Measurements from ENCODE around the gene TNIP2. TPM values are rescaled to one million over a fixed set of nuclear protein-coding genes. Genes with fewer than 3 reads are reported as not detected.

TNIP2 gene
- total RNA-seq, 1 experiment from 2014 or later = 31.9 TPM

GRCh38 chr4:2797545-2798305 is 41.6 kb upstream of the TNIP2 start:
- no peak for TF ChIP-seq EZH2 (IDR thresholded peaks at IDR 0.05; ENCODE audit: borderline replicate concordance, low read depth, low read length, poor library complexity, severe bottlenecking)
- TF ChIP-seq CTCF (conservative IDR thresholded peaks at IDR 0.05; ENCODE audit: low read depth, low read length) = no peak
- DNase-seq (ENCODE audit: low spot score) = no peak
- intact Hi-C loops (cut with micrococcal nuclease; ENCODE audit: unreplicated experiment) = no loop called here
- POLR2A ChIA-PET (ENCODE audit: low non-redundant PET) = no interaction called here
- H3K4me3 ChIP-seq (ENCODE audit: low read depth, low read length, poor library complexity, severe bottlenecking) = no peak overlapping the region
- no peaks in the 10 kb centered on the region for H3K9me3 ChIP-seq (ENCODE audit: low read depth, low read length, poor library complexity, severe bottlenecking)
- CTCF ChIA-PET = no interaction called here
- H3K36me3 ChIP-seq (ENCODE audit: insufficient read depth, low read length, poor library complexity, severe bottlenecking) = no peaks in the 10 kb centered on the region
- no peaks in the 10 kb centered on the region for H3K27me3 ChIP-seq (replicated peaks; ENCODE audit: insufficient read depth, low read depth, low read length, poor library complexity)
- no TSS peak for BruUV-seq (replicated peaks)
- peaks cover 26% of the 10 kb centered on the region for H3K4me1 ChIP-seq (ENCODE audit: insufficient read depth, low read length, poor library complexity, severe bottlenecking)
- no peak overlapping the region for H3K27ac ChIP-seq (ENCODE audit: low read depth, low read length, poor library complexity, severe bottlenecking)

- Histone ChIP-seq H3K9me3 (ENCODE audit: low read depth, low read length, poor library complexity, severe bottlenecking) (no peaks in the 10 kb centered on the region), H3K27me3 (replicated peaks; ENCODE audit: insufficient read depth, low read depth, low read length, poor library complexity) (no peaks in the 10 kb centered on the region), H3K4me3 (ENCODE audit: low read depth, low read length, poor library complexity, severe bottlenecking) (no peak overlapping the region), H3K4me1 (ENCODE audit: insufficient read depth, low read length, poor library complexity, severe bottlenecking) (peaks cover 26% of the 10 kb centered on the region), H3K36me3 (ENCODE audit: insufficient read depth, low read length, poor library complexity, severe bottlenecking) (no peaks in the 10 kb centered on the region), H3K27ac (ENCODE audit: low read depth, low read length, poor library complexity, severe bottlenecking) (no peak overlapping the region)
- DNase-seq (ENCODE audit: low spot score) = no peak
- CTCF ChIA-PET = no interaction called here
- BruUV-seq (replicated peaks) = no TSS peak
- intact Hi-C loops (cut with micrococcal nuclease; ENCODE audit: unreplicated experiment) = no loop called here
- no peak for TF ChIP-seq EZH2 (IDR thresholded peaks at IDR 0.05; ENCODE audit: borderline replicate concordance, low read depth, low read length, poor library complexity, severe bottlenecking)
- no peak for TF ChIP-seq CTCF (conservative IDR thresholded peaks at IDR 0.05; ENCODE audit: low read depth, low read length)
- POLR2A ChIA-PET (ENCODE audit: low non-redundant PET) = no interaction called here
Observed at GRCh38 chr4:2796849-2797544, 40.9 kb upstream of the TNIP2 start.

DNA sequence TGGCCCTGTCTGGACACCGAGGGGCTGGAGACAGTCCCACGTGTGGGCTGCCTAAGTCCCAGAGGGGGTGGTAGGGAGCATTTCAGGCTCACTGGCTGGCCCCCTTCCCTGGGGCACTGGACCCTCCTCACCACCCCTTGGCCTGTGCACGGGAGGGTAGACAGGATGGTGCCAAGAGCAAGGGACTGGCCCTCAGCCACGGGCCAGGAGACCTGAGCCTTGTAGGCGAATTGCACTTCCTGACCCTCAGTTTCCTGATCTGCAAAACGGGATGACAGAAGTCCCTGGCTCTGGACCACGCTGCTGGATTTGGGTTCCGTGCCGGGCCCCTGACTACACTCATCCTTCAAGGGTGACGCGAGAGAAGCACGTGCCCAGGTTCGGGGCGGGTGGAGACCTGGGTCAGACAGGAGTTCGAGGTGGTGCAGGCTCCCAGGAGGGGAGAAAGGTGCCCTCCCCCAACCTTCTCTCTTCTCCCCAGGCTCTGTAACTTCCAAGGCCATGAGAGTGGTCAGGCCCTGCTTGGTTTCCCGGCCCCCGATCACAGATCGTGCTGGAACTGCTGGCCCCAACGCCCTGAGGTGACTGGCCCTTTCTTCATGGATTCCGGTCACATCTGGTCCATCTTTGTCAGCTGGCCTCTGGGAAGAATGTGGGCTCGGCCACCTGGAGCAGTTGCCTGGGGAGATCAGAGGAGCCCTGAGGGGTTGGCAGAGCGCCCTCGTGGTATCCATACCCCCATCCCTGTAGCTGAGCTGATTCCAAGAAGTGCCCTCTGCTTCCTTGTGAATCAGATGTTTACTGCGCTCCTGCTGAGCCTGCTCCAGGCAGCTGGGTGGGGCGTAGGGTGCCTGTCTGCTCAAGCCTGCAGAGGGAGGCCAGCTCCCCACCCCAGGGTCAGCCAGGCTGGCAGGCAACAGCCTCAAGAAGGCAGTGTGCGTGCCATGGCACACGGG is 40.0 kb upstream of the TNIP2 start:
- ChIA-PET CTCF (no interaction called here), POLR2A (ENCODE audit: low non-redundant PET) (no interaction called here)
- Histone ChIP-seq H3K4me1 (ENCODE audit: insufficient read depth, low read length, poor library complexity, severe bottlenecking) (peaks cover 26% of the 10 kb centered on the region), H3K36me3 (ENCODE audit: insufficient read depth, low read length, poor library complexity, severe bottlenecking) (no peaks in the 10 kb centered on the region), H3K27ac (ENCODE audit: low read depth, low read length, poor library complexity, severe bottlenecking) (no peak overlapping the region), H3K4me3 (ENCODE audit: low read depth, low read length, poor library complexity, severe bottlenecking) (no peak overlapping the region), H3K9me3 (ENCODE audit: low read depth, low read length, poor library complexity, severe bottlenecking) (no peaks in the 10 kb centered on the region), H3K27me3 (replicated peaks; ENCODE audit: insufficient read depth, low read depth, low read length, poor library complexity) (no peaks in the 10 kb centered on the region)
- TF ChIP-seq CTCF (conservative IDR thresholded peaks at IDR 0.05; ENCODE audit: low read depth, low read length) (no peak), EZH2 (IDR thresholded peaks at IDR 0.05; ENCODE audit: borderline replicate concordance, low read depth, low read length, poor library complexity, severe bottlenecking) (no peak)
- no peak for DNase-seq (ENCODE audit: low spot score)
- intact Hi-C loops (cut with micrococcal nuclease; ENCODE audit: unreplicated experiment) = no loop called here
- no TSS peak for BruUV-seq (replicated peaks)

Data from A673 (cell line).